K562 (cell line): ENCODE data around the gene C22orf39. TPM values are rescaled to one million over a fixed set of nuclear protein-coding genes. Genes with fewer than 3 reads are reported as not detected.

ENCODE experiments used
- ARID1B ChIP-seq: fragments of 450-650 bp; IDR thresholded peaks from 2 replicates; pipeline ENCODE4 v1.6.1; 2016; ENCODE audit warnings: antibody characterized with exemption, mild to moderate bottlenecking, inconsistent platforms
- BCOR ChIP-seq: fragments of 450-650 bp; IDR thresholded peaks from 2 replicates; pipeline ENCODE4 v1.6.1; 2016
- CEBPB ChIP-seq: fragments of 450-650 bp; IDR thresholded peaks from 2 replicates; pipeline ENCODE4 v1.6.1; 2016; ENCODE audit warnings: missing genetic modification characterization, missing compliant biosample characterization
- EP300 ChIP-seq: IDR thresholded peaks from 2 replicates; pipeline ENCODE4 v1.6.1; 2012; ENCODE audit warnings: low read length, improper control_type of control experiment
- FOXM1 ChIP-seq, 2 experiments: fragments of 450-650 bp in 1 of 2; sonication (generic) in 1 of 2; formaldehyde crosslinking in 1 of 2; IDR thresholded peaks; 2 replicates each; pipeline versions ENCODE4 v1.6.1 to v1.9.0; 2017 to 2022; ENCODE audit warnings: low read depth in 2 of 2, mild to moderate bottlenecking in 2 of 2, missing genetic modification reagents in 1 of 2, moderate library complexity in 1 of 2
- GABPB2 ChIP-seq: fragments of 250-450 bp; sonication (Bioruptor Pico); conservative IDR thresholded peaks from 2 replicates; pipeline ENCODE4 v1.5.1; 2021; ENCODE audit warnings: mild to moderate bottlenecking
- NR2C1 ChIP-seq, 2 experiments: fragments of 450-650 bp; IDR thresholded peaks; 2 replicates each; pipeline ENCODE4 v1.6.1; 2017; ENCODE audit warnings: mild to moderate bottlenecking in 2 of 2, antibody characterized with exemption in 1 of 2, inconsistent platforms in 1 of 2, missing compliant biosample characterization in 1 of 2, missing genetic modification characterization in 1 of 2
- PHF20 ChIP-seq: fragments of 450-650 bp; IDR thresholded peaks from 2 replicates; pipeline ENCODE4 v1.6.1; 2018; ENCODE audit not compliant: partially characterized antibody
- RFX5 ChIP-seq: IDR thresholded peaks from 2 replicates; pipeline ENCODE4 v1.6.1; 2011; ENCODE audit warnings: low read depth, mild to moderate bottlenecking, improper control_type of control experiment, low read length
- TCF3 ChIP-seq: sonication (generic); formaldehyde crosslinking; IDR thresholded peaks from 2 replicates; pipeline ENCODE4 v1.4.0; 2020; ENCODE audit warnings: mild to moderate bottlenecking, missing genetic modification reagents
- TCFL5 ChIP-seq: fragments of 250-450 bp; sonication (Bioruptor Pico); conservative IDR thresholded peaks from 2 replicates; pipeline ENCODE4 v1.6.1; 2021; ENCODE audit warnings: mild to moderate bottlenecking, moderate library complexity, matching md5 sums
- WHSC1 ChIP-seq: IDR thresholded peaks from one replicate; pipeline ENCODE4 v1.6.1; 2012; ENCODE audit warnings: low read length, control low read depth, inconsistent platforms
- ZNF197 ChIP-seq: fragments of 200-800 bp; sonication (Bioruptor generic); IDR thresholded peaks from 2 replicates; pipeline ENCODE4 v1.6.1; 2016; ENCODE audit warnings: low read depth, missing genetic modification characterization, missing compliant biosample characterization
- ZNF23 ChIP-seq: fragments of 250-450 bp; sonication (Bioruptor Pico); IDR thresholded peaks from 2 replicates; pipeline ENCODE4 v1.4.0; 2020; ENCODE audit warnings: mild to moderate bottlenecking
- ZZZ3 ChIP-seq: fragments of 450-650 bp; IDR thresholded peaks from 2 replicates; pipeline ENCODE4 v1.6.1; 2016; ENCODE audit warnings: antibody characterized with exemption, mild to moderate bottlenecking, moderate library complexity
- polyA plus RNA-seq, 8 experiments: library from polyadenylated mRNA; depleted of rRNA in 4 of 8; stranded (reverse) in 5 of 8; unstranded in 3 of 8; fragments of >200 nt; fragmentation: Nextera tagmentation in 2 of 8; fragmentation: Illumina TruSeq in 1 of 8; extraction: Ambion mirVana in 2 of 8; extraction: Trizol in 1 of 8; gene quantifications; 2 replicates each; pipeline versions ENCODE4 v1.2.1 to v1.2.3, GENCODE V29; 2011 to 2014; ENCODE audit warnings: inconsistent platforms in 1 of 8, missing spikeins in 1 of 8
- total RNA-seq, 7 experiments: library from RNA; depleted of rRNA in 6 of 7; stranded (reverse); fragments of >200 nt in 6 of 7; fragmentation: Illumina TruSeq in 2 of 7; extraction: Trizol in 2 of 7; gene quantifications; 2 replicates each; pipeline versions ENCODE4 v1.2.1 to v1.2.3, GENCODE V29; 2011 to 2021; ENCODE audit warnings: low replicate concordance in 1 of 7
- TF ChIP-seq, protein P1 (sequence below): fragments of 200-800 bp; sonication (Bioruptor generic); IDR thresholded peaks from 2 replicates; pipeline ENCODE4 v1.6.1; 2017; ENCODE audit warnings: missing genetic modification characterization, missing compliant biosample characterization
- TF ChIP-seq, protein P2 (sequence below): sonication (generic); formaldehyde crosslinking; IDR thresholded peaks from 2 replicates; pipeline ENCODE4 v1.8.0; 2023; ENCODE audit warnings: mild to moderate bottlenecking, missing genetic modification reagents
- TF ChIP-seq, protein P3 (sequence below): fragments of 250-450 bp; sonication (Bioruptor Pico); IDR thresholded peaks from 2 replicates; pipeline ENCODE4 v1.8.0; 2022; ENCODE audit warnings: inconsistent platforms
- TF ChIP-seq, protein P4 (sequence below): fragments of 450-650 bp; IDR thresholded peaks from 2 replicates; pipeline ENCODE4 v1.6.1; 2016; ENCODE audit warnings: missing biosample characterization, missing genetic modification characterization

Gene C22orf39
- total and polyA plus RNA-seq, 9 of the 15 experiments (the other 6 are each of a cell fraction or from before 2014, with no cell fraction given) = 20.4 to 139 (median 66.8) TPM

DNA sequence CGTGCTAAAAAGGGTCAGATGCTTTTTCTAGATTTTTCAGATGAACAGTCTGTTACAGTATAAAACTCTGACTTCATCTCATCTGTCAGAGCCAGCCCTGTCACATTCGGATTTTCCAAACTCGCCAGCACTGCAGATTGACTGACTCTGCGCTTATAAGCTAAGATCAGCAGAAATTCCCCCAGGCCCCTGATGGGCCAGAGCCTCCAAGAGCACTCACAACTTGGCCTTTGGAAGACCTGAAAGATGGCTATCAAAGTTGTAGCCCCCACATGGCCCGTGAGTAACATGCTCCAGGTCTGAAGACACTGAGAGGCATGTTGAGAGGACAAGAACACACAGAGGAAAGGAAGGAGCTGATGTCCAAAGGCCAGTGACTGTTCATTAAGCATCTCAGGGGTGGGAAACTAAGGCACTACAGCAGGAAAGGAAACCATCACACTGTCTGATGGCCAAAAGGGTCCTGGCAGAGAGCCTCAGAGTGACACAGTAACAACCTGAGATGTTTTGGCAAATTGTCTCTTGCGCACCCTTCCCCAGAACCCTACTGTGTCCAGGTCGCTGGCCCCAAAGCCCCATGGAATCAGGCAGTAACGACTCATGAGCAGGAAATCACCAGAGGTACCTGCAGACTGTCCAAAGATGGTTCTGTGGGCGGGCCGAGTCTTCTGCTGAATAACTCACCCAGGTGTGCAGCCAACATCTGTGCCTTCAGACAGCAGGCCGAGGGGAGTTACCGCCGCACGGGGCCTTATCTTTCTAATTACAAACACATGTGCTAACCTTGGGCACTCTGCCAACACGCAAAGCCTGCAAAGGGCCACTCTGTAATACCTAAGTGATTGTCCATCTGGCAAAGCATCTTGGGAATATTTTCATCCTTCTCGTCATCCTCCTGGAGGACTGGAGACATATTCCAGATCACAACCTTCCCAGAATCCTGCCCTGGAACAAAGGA is 39.6 kb downstream of the C22orf39 start (continued):
- TF ChIP-seq, protein P1, sequence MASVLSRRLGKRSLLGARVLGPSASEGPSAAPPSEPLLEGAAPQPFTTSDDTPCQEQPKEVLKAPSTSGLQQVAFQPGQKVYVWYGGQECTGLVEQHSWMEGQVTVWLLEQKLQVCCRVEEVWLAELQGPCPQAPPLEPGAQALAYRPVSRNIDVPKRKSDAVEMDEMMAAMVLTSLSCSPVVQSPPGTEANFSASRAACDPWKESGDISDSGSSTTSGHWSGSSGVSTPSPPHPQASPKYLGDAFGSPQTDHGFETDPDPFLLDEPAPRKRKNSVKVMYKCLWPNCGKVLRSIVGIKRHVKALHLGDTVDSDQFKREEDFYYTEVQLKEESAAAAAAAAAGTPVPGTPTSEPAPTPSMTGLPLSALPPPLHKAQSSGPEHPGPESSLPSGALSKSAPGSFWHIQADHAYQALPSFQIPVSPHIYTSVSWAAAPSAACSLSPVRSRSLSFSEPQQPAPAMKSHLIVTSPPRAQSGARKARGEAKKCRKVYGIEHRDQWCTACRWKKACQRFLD (CRISPR knock-in tag) = peak; percentile 97
- TF ChIP-seq TCF3 (CRISPR knock-in tag) (no peak), FOXM1 (IDR thresholded peaks at IDR 0.05; ENCODE audit: low read depth) (peak; percentile 69; the same call in 1 of the 2 replicates), FOXM1 (CRISPR knock-in tag; IDR thresholded peaks at IDR 0.05; ENCODE audit: low read depth) (no peak), ZNF197 (CRISPR knock-in tag) (peak; percentile 87), ZZZ3 (0 out of 2 replicates have a peak, but pooled peaks have one; percentile 62), RFX5 (no peak), TCFL5 (CRISPR knock-in tag) (no peak), GABPB2 (CRISPR knock-in tag) (no peak), EP300 (peak; percentile 91), ARID1B (peak; percentile 95), ZNF23 (CRISPR knock-in tag) (no peak), PHF20 (no peak), BCOR (peak; percentile 66), CEBPB (tag) (peak; percentile 39; the same call in 1 of the 2 replicates), NR2C1 (IDR thresholded peaks at IDR 0.05) (peak; percentile 52; the same call in 1 of the 2 replicates), NR2C1 (tag; IDR thresholded peaks at IDR 0.05) (peak; percentile 61), WHSC1 (peak; percentile 95)
- TF ChIP-seq, protein P2, sequence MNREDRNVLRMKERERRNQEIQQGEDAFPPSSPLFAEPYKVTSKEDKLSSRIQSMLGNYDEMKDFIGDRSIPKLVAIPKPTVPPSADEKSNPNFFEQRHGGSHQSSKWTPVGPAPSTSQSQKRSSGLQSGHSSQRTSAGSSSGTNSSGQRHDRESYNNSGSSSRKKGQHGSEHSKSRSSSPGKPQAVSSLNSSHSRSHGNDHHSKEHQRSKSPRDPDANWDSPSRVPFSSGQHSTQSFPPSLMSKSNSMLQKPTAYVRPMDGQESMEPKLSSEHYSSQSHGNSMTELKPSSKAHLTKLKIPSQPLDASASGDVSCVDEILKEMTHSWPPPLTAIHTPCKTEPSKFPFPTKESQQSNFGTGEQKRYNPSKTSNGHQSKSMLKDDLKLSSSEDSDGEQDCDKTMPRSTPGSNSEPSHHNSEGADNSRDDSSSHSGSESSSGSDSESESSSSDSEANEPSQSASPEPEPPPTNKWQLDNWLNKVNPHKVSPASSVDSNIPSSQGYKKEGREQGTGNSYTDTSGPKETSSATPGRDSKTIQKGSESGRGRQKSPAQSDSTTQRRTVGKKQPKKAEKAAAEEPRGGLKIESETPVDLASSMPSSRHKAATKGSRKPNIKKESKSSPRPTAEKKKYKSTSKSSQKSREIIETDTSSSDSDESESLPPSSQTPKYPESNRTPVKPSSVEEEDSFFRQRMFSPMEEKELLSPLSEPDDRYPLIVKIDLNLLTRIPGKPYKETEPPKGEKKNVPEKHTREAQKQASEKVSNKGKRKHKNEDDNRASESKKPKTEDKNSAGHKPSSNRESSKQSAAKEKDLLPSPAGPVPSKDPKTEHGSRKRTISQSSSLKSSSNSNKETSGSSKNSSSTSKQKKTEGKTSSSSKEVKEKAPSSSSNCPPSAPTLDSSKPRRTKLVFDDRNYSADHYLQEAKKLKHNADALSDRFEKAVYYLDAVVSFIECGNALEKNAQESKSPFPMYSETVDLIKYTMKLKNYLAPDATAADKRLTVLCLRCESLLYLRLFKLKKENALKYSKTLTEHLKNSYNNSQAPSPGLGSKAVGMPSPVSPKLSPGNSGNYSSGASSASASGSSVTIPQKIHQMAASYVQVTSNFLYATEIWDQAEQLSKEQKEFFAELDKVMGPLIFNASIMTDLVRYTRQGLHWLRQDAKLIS = no peak
- TF ChIP-seq, protein P3, sequence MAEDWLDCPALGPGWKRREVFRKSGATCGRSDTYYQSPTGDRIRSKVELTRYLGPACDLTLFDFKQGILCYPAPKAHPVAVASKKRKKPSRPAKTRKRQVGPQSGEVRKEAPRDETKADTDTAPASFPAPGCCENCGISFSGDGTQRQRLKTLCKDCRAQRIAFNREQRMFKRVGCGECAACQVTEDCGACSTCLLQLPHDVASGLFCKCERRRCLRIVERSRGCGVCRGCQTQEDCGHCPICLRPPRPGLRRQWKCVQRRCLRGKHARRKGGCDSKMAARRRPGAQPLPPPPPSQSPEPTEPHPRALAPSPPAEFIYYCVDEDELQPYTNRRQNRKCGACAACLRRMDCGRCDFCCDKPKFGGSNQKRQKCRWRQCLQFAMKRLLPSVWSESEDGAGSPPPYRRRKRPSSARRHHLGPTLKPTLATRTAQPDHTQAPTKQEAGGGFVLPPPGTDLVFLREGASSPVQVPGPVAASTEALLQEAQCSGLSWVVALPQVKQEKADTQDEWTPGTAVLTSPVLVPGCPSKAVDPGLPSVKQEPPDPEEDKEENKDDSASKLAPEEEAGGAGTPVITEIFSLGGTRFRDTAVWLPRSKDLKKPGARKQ (CRISPR knock-in tag) = no peak
- TF ChIP-seq, protein P4, sequence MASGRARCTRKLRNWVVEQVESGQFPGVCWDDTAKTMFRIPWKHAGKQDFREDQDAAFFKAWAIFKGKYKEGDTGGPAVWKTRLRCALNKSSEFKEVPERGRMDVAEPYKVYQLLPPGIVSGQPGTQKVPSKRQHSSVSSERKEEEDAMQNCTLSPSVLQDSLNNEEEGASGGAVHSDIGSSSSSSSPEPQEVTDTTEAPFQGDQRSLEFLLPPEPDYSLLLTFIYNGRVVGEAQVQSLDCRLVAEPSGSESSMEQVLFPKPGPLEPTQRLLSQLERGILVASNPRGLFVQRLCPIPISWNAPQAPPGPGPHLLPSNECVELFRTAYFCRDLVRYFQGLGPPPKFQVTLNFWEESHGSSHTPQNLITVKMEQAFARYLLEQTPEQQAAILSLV (tag) = no peak
